ENCODE measurements around the gene DIPK1C. TPM values are rescaled to one million over a fixed set of nuclear protein-coding genes. Genes with fewer than 3 reads are reported as not detected.

DIPK1C gene
- total RNA-seq, 2 donors from 2014 or later, result not detected

DNA sequence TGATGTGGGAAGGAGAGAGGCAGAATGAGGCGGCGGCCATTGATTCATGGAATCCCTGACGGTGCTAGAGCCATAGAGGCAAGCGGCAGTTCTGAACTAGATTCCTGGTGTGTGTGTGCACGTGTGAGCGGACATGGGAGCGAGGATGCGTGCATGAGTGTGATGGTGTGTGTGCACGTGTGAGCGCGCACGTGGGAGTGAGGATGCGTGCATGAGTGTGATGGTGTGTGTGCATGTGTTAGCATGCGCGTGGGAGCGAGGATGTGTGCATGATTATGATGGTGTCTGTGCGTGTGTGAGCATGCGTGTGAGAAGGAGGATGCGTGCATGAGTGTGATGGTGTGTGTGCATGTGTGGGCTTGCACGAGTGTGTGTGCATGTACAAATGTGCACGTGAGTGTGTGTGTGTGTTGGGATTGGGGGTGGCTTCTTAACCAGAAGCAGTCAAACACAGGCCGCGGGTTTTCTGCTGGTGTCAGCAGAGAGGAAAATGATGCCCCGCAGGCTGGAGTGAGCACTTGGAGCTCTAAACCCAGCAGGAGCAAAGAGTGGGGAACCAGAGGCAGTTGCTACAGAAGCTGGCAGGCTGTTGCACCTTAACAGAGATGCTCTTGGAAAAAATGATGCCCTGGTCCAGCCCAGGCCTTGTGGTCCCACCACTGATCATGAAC lies 29.5 kb downstream of the DIPK1C start:
- no peak for DNase-seq
- WGBS, 2 donors, result 87 to 88% methylated on average over 24 of the region's 24 CpGs
- Histone ChIP-seq H3K36me3 (replicated peaks in 1 of 2; ENCODE audit: insufficient read depth in 1 of 2, low read depth in 2 of 2) (no peaks in the 10 kb centered on the region), H3K27me3 (no peaks in the 10 kb centered on the region), H3K9me3 (no peaks in the 10 kb centered on the region), H3K27ac (no peak overlapping the region), H3K4me1 (no peaks in the 10 kb centered on the region), H3K4me3 (no peak overlapping the region)
- intact Hi-C loops (cut with DNase I), result no loop called here
- TF ChIP-seq POLR2A (IDR thresholded peaks at IDR 0.05), result no peak
- TF ChIP-seq, protein P1, sequence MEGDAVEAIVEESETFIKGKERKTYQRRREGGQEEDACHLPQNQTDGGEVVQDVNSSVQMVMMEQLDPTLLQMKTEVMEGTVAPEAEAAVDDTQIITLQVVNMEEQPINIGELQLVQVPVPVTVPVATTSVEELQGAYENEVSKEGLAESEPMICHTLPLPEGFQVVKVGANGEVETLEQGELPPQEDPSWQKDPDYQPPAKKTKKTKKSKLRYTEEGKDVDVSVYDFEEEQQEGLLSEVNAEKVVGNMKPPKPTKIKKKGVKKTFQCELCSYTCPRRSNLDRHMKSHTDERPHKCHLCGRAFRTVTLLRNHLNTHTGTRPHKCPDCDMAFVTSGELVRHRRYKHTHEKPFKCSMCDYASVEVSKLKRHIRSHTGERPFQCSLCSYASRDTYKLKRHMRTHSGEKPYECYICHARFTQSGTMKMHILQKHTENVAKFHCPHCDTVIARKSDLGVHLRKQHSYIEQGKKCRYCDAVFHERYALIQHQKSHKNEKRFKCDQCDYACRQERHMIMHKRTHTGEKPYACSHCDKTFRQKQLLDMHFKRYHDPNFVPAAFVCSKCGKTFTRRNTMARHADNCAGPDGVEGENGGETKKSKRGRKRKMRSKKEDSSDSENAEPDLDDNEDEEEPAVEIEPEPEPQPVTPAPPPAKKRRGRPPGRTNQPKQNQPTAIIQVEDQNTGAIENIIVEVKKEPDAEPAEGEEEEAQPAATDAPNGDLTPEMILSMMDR (IDR thresholded peaks at IDR 0.05), result no peak
- ATAC-seq, result no peak

DNA sequence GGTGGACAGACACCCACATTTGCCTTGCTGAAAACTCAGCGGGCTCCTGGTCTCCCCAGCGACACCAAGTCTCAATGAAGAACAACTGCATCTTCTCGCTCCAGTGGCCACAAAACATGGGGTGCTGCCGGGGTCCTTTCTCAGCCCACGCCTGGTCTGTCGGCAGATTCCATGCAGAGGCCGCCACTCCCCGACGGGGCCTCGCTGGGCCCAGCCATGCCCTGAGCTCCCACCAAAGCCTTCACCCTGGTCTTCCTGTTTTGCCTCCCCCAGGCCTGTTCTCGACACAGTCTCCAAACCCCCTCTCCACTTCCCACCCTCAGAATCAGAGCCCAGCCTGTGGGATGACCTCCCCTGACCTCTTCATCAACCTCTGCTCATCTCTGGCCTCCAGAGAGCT lies 31.2 kb downstream of the DIPK1C start:
- intact Hi-C loops (cut with DNase I), result no loop called here

DNA sequence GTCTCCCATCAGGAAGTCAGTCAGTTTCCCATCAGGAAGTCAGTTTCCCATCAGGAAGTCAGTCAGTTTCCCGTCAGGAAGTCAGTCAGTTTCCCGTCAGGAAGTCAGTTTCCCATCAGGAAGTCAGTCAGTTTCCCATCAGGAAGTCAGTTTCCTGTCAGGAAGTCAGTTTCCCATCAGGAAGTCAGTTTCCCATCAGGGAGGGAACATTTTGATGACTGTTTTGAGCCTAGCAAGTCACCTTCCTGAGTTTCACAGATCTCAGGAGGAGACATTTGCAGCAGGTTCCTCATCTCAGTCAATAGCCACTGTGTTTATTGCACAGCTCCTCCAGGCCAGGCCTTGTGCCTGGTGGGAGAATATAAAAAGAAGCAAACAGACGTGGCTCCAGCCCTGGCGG lies 31.9 kb downstream of the DIPK1C start:
- ATAC-seq, result no peak
- WGBS, 2 donors, result 71 to 74% methylated on average over 4 of the region's 4 CpGs

More for the DNA sequence above, 31.2 kb downstream of the DIPK1C start:
- no peak for TF ChIP-seq POLR2A (IDR thresholded peaks at IDR 0.05)
- TF ChIP-seq, protein P1 (IDR thresholded peaks at IDR 0.05), result no peak
- DNase-seq, result no peak
- no peaks in the 10 kb centered on the region for H3K27me3 ChIP-seq
- H3K4me1 ChIP-seq, result no peaks in the 10 kb centered on the region
- H3K9me3 ChIP-seq, result no peaks in the 10 kb centered on the region
- ATAC-seq, result no peak
- no peak overlapping the region for H3K4me3 ChIP-seq
- WGBS, 2 donors, result 89 to 93% methylated on average over 11 of the region's 11 CpGs
- no peak overlapping the region for H3K27ac ChIP-seq
- H3K36me3 ChIP-seq (replicated peaks in 1 of 2; ENCODE audit: insufficient read depth in 1 of 2, low read depth in 2 of 2), result no peaks in the 10 kb centered on the region

DNA sequence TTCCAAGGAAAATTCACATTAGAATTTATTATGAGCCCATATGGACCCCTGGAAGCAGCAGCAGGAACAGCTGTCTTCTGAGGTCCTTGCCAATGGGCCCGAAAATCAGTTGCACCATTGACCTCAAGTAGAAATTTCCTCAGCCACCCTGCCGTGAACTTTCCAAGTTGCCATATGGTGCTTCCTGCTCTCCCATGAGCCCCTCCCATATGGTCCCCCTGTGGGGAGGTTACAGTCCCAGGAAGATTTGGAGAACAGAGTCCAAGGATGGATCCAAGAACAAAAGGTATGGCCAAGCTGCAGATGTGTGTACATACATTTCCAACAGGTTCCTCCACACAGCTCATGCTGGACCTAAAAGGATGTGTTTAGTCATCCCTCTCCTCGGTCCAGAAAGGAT lies 34.6 kb downstream of the DIPK1C start:
- Histone ChIP-seq H3K36me3 (replicated peaks in 1 of 2; ENCODE audit: insufficient read depth in 1 of 2, low read depth in 2 of 2) (no peaks in the 10 kb centered on the region), H3K4me3 (no peak overlapping the region), H3K9me3 (no peaks in the 10 kb centered on the region), H3K4me1 (no peaks in the 10 kb centered on the region), H3K27ac (no peak overlapping the region), H3K27me3 (no peaks in the 10 kb centered on the region)
- 68% methylated on average over 3 of the region's 3 CpGs for WGBS, 2 donors
- intact Hi-C loops (cut with DNase I), result no loop called here
- ATAC-seq (no peak), DNase-seq (no peak)
- TF ChIP-seq, protein P1 (IDR thresholded peaks at IDR 0.05), result no peak
- TF ChIP-seq POLR2A (IDR thresholded peaks at IDR 0.05), result no peak

More for the DNA sequence above, 31.9 kb downstream of the DIPK1C start:
- Histone ChIP-seq H3K27me3 (no peaks in the 10 kb centered on the region), H3K4me1 (no peaks in the 10 kb centered on the region), H3K9me3 (no peaks in the 10 kb centered on the region), H3K36me3 (replicated peaks in 1 of 2; ENCODE audit: insufficient read depth in 1 of 2, low read depth in 2 of 2) (no peaks in the 10 kb centered on the region), H3K27ac (no peak overlapping the region), H3K4me3 (no peak overlapping the region)
- intact Hi-C loops (cut with DNase I), result no loop called here
- DNase-seq, result no peak
- TF ChIP-seq POLR2A (IDR thresholded peaks at IDR 0.05), result no peak
- TF ChIP-seq, protein P1 (IDR thresholded peaks at IDR 0.05), result no peak

DNA sequence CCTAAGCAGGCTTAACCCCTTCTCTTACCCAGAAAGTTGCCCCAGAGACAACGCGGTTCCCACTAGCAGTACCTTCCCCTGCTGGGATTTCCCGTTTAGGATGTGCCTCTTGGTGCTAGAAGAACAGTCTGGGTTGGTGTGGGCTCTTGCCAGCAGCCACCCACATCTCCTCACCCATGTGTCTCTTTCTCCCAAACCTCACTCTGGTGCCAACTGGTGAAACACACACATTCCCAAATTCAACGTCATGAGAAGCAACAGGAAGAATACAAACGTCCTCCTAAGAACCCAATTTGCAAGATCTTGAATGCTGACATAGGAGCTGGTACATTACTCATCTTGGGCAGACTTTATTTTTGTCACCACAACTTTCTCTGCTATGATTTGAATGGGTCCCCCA lies 36.2 kb downstream of the DIPK1C start:
- H3K36me3 ChIP-seq (replicated peaks in 1 of 2; ENCODE audit: insufficient read depth in 1 of 2, low read depth in 2 of 2), result no peaks in the 10 kb centered on the region
- 80 to 87% methylated on average over 5 of the region's 5 CpGs for WGBS, 2 donors
- DNase-seq (no peak), ATAC-seq (no peak)
- no peak overlapping the region for H3K27ac ChIP-seq
- no peak overlapping the region for H3K4me3 ChIP-seq
- no peaks in the 10 kb centered on the region for H3K27me3 ChIP-seq
- H3K4me1 ChIP-seq, result no peaks in the 10 kb centered on the region
- H3K9me3 ChIP-seq, result no peaks in the 10 kb centered on the region
- intact Hi-C loops (cut with DNase I), result no loop called here
- TF ChIP-seq, protein P1 (IDR thresholded peaks at IDR 0.05), result no peak
- no peak for TF ChIP-seq POLR2A (IDR thresholded peaks at IDR 0.05)
